K562 (cell line): ENCODE measurements around the gene SPTBN4. TPM values are rescaled to one million over a fixed set of nuclear protein-coding genes. Genes with fewer than 3 reads are reported as not detected.

Source experiments
- ARNT ChIP-seq, 2 experiments: fragments of 450-650 bp; IDR thresholded peaks; 2 replicates each; pipeline ENCODE4 v1.6.1; 2016; ENCODE audit warnings: mild to moderate bottlenecking in 1 of 2
- CGGBP1 ChIP-seq: fragments of 250-450 bp; sonication (Bioruptor Pico); IDR thresholded peaks from 2 replicates; pipeline ENCODE4 v1.9.0; 2021; ENCODE audit warnings: mild to moderate bottlenecking
- EGR1 ChIP-seq: fragments of 450-650 bp; conservative IDR thresholded peaks from 2 replicates; pipeline ENCODE4 v1.6.1; 2017; ENCODE audit warnings: mild to moderate bottlenecking
- KDM1A ChIP-seq, 2 experiments: fragments of 450-650 bp; IDR thresholded peaks; 2 replicates each; pipeline ENCODE4 v1.6.1; 2016; ENCODE audit warnings: mild to moderate bottlenecking in 2 of 2
- PCBP2 ChIP-seq: fragments of 200-400 bp; formaldehyde crosslinking; IDR thresholded peaks from 2 replicates; pipeline ENCODE4 v1.6.1; 2018; ENCODE audit warnings: low read length, low read depth, mild to moderate bottlenecking, moderate library complexity; ENCODE audit not compliant: poor library complexity, severe bottlenecking
- PHF8 ChIP-seq: fragments of 200-600 bp; sonication (generic); IDR thresholded peaks from 2 replicates; pipeline ENCODE4 v1.6.1; 2012; ENCODE audit warnings: mixed run types, mild to moderate bottlenecking, inconsistent platforms, low read length, moderate library complexity, borderline replicate concordance
- PREB ChIP-seq: sonication (generic); formaldehyde crosslinking; IDR thresholded peaks from 2 replicates; pipeline ENCODE4 v1.8.1; 2023; ENCODE audit warnings: mild to moderate bottlenecking, missing genetic modification reagents
- RAD21 ChIP-seq, 2 experiments: fragments of 250-450 bp in 1 of 2; fragments of 450-650 bp in 1 of 2; sonication (Bioruptor Pico) in 1 of 2; formaldehyde crosslinking in 1 of 2; IDR thresholded peaks in 1 of 2; conservative IDR thresholded peaks in 1 of 2; 2 replicates each; pipeline versions ENCODE4 v1.4.0 to v1.8.0; 2020 to 2022; ENCODE audit warnings: mild to moderate bottlenecking in 2 of 2, moderate library complexity in 1 of 2
- RBM14 ChIP-seq: fragments of 200-400 bp; formaldehyde crosslinking; IDR thresholded peaks from 2 replicates; pipeline ENCODE4 v1.6.1; 2018; ENCODE audit warnings: low read depth, mild to moderate bottlenecking, low read length, moderate library complexity, borderline replicate concordance; ENCODE audit not compliant: insufficient read depth
- ZBTB7A ChIP-seq: IDR thresholded peaks from 2 replicates; pipeline ENCODE4 v1.6.1; 2011; ENCODE audit warnings: low read depth, mild to moderate bottlenecking, low read length, moderate library complexity, borderline replicate concordance; ENCODE audit not compliant: control insufficient read depth
- ZNF175 ChIP-seq: fragments of 200-800 bp; sonication (Bioruptor generic); IDR thresholded peaks from 2 replicates; pipeline ENCODE4 v1.6.1; 2016; ENCODE audit warnings: low read depth, mild to moderate bottlenecking, missing genetic modification characterization, missing compliant biosample characterization
- polyA plus RNA-seq, 8 experiments: library from polyadenylated mRNA; depleted of rRNA in 4 of 8; stranded (reverse) in 5 of 8; unstranded in 3 of 8; fragments of >200 nt; fragmentation: Nextera tagmentation in 2 of 8; fragmentation: Illumina TruSeq in 1 of 8; extraction: Ambion mirVana in 2 of 8; extraction: Trizol in 1 of 8; gene quantifications; 2 replicates each; pipeline versions ENCODE4 v1.2.1 to v1.2.3, GENCODE V29; 2011 to 2014; ENCODE audit warnings: inconsistent platforms in 1 of 8, missing spikeins in 1 of 8
- total RNA-seq, 7 experiments: library from RNA; depleted of rRNA in 6 of 7; stranded (reverse); fragments of >200 nt in 6 of 7; fragmentation: Illumina TruSeq in 2 of 7; extraction: Trizol in 2 of 7; gene quantifications; 2 replicates each; pipeline versions ENCODE4 v1.2.1 to v1.2.3, GENCODE V29; 2011 to 2021; ENCODE audit warnings: low replicate concordance in 1 of 7
- TF ChIP-seq, protein P1 (sequence below): fragments of 450-650 bp; IDR thresholded peaks from 2 replicates; pipeline ENCODE4 v1.6.1; 2016
- TF ChIP-seq, protein P2 (sequence below): fragments of 250-450 bp; sonication (Bioruptor Pico); IDR thresholded peaks from 2 replicates; pipeline ENCODE4 v1.8.0; 2021; ENCODE audit warnings: mild to moderate bottlenecking, moderate library complexity
- TF ChIP-seq, protein P3 (sequence below), 2 experiments: fragments of 450-650 bp; conservative IDR thresholded peaks; 2 replicates each; pipeline ENCODE4 v1.6.1; 2017; ENCODE audit warnings: mild to moderate bottlenecking in 2 of 2, moderate library complexity in 2 of 2
- TF ChIP-seq, protein P4 (sequence below): fragments of 450-650 bp; IDR thresholded peaks from 2 replicates; pipeline ENCODE4 v1.6.1; 2017; ENCODE audit warnings: antibody characterized with exemption, mild to moderate bottlenecking

Gene SPTBN4
- total and polyA plus RNA-seq, 9 of the 15 experiments (the other 6 are each of a cell fraction or from before 2014, with no cell fraction given), result 0.01 to 1.5 (median 0.86) TPM

DNA sequence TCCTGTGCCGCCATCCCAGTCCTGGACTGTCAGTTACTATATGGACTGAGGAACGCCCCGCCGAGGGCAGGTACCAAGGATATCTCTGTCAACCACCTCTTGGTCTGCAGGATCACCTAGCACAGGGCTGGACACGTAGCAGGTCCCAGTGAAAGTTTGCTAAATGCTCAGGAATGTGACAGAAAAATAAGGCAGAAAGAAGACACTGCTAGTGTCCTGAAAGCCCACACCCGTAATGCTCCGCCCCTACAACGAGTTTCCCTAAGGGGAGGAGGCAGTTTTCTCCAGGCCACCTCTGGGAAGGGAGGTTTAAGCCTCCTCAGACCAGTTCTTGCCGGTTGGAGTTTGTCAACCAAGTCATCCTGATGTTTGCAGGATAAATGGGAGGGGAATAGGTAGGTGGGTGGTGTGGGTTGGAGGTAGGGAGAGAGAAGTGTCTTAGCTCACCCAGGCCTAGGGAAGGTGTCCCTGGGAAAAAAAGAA lies 21.0 kb upstream of the SPTBN4 start (continued):
- TF ChIP-seq, protein P1, sequence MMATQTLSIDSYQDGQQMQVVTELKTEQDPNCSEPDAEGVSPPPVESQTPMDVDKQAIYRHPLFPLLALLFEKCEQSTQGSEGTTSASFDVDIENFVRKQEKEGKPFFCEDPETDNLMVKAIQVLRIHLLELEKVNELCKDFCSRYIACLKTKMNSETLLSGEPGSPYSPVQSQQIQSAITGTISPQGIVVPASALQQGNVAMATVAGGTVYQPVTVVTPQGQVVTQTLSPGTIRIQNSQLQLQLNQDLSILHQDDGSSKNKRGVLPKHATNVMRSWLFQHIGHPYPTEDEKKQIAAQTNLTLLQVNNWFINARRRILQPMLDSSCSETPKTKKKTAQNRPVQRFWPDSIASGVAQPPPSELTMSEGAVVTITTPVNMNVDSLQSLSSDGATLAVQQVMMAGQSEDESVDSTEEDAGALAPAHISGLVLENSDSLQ, result peak; percentile 54
- TF ChIP-seq ZNF175 (CRISPR knock-in tag) (0 out of 2 replicates have a peak, but pooled peaks have one; percentile 23), ZBTB7A (peak; percentile 19; the same call in 1 of the 2 replicates), CGGBP1 (CRISPR knock-in tag) (no peak), KDM1A (IDR thresholded peaks at IDR 0.05) (peak in 1 of 2 experiments; percentile 56; a peak in 1 of 4 replicates), RBM14 (no peak), PHF8 (peak; percentile 18; the same call in 1 of the 2 replicates), PREB (CRISPR knock-in tag) (no peak), ARNT (IDR thresholded peaks at IDR 0.05) (no peak), PCBP2 (no peak), RAD21 (CRISPR knock-in tag; conservative IDR thresholded peaks at IDR 0.05 in 1 of 2, IDR thresholded peaks at IDR 0.05 in 1 of 2) (0 out of 4 replicates have a peak, but pooled peaks of 1 of the 2 experiments have one; percentile 13), EGR1 (peak; percentile 94)
- TF ChIP-seq, protein P2, sequence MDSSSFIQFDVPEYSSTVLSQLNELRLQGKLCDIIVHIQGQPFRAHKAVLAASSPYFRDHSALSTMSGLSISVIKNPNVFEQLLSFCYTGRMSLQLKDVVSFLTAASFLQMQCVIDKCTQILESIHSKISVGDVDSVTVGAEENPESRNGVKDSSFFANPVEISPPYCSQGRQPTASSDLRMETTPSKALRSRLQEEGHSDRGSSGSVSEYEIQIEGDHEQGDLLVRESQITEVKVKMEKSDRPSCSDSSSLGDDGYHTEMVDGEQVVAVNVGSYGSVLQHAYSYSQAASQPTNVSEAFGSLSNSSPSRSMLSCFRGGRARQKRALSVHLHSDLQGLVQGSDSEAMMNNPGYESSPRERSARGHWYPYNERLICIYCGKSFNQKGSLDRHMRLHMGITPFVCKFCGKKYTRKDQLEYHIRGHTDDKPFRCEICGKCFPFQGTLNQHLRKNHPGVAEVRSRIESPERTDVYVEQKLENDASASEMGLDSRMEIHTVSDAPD (CRISPR knock-in tag), result no peak
- TF ChIP-seq, protein P3, sequence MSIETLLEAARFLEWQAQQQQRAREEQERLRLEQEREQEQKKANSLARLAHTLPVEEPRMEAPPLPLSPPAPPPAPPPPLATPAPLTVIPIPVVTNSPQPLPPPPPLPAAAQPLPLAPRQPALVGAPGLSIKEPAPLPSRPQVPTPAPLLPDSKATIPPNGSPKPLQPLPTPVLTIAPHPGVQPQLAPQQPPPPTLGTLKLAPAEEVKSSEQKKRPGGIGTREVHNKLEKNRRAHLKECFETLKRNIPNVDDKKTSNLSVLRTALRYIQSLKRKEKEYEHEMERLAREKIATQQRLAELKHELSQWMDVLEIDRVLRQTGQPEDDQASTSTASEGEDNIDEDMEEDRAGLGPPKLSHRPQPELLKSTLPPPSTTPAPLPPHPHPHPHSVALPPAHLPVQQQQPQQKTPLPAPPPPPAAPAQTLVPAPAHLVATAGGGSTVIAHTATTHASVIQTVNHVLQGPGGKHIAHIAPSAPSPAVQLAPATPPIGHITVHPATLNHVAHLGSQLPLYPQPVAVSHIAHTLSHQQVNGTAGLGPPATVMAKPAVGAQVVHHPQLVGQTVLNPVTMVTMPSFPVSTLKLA (conservative IDR thresholded peaks at IDR 0.05), result no peak
- TF ChIP-seq, protein P4, sequence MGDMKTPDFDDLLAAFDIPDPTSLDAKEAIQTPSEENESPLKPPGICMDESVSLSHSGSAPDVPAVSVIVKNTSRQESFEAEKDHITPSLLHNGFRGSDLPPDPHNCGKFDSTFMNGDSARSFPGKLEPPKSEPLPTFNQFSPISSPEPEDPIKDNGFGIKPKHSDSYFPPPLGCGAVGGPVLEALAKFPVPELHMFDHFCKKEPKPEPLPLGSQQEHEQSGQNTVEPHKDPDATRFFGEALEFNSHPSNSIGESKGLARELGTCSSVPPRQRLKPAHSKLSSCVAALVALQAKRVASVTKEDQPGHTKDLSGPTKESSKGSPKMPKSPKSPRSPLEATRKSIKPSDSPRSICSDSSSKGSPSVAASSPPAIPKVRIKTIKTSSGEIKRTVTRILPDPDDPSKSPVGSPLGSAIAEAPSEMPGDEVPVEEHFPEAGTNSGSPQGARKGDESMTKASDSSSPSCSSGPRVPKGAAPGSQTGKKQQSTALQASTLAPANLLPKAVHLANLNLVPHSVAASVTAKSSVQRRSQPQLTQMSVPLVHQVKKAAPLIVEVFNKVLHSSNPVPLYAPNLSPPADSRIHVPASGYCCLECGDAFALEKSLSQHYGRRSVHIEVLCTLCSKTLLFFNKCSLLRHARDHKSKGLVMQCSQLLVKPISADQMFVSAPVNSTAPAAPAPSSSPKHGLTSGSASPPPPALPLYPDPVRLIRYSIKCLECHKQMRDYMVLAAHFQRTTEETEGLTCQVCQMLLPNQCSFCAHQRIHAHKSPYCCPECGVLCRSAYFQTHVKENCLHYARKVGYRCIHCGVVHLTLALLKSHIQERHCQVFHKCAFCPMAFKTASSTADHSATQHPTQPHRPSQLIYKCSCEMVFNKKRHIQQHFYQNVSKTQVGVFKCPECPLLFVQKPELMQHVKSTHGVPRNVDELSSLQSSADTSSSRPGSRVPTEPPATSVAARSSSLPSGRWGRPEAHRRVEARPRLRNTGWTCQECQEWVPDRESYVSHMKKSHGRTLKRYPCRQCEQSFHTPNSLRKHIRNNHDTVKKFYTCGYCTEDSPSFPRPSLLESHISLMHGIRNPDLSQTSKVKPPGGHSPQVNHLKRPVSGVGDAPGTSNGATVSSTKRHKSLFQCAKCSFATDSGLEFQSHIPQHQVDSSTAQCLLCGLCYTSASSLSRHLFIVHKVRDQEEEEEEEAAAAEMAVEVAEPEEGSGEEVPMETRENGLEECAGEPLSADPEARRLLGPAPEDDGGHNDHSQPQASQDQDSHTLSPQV, result peak; percentile 29; the same call in 1 of the 2 replicates
